ENCODE data around the gene TBX15.
A peak's percentile ranks its signal among the peaks of the same experiment; 100 is the strongest.
"Not testable (repeated sequence)": the region's sequence is repeated elsewhere in the genome, so short reads cannot be mapped to it uniquely, and the experiment has no call there.

TBX15 gene

DNA sequence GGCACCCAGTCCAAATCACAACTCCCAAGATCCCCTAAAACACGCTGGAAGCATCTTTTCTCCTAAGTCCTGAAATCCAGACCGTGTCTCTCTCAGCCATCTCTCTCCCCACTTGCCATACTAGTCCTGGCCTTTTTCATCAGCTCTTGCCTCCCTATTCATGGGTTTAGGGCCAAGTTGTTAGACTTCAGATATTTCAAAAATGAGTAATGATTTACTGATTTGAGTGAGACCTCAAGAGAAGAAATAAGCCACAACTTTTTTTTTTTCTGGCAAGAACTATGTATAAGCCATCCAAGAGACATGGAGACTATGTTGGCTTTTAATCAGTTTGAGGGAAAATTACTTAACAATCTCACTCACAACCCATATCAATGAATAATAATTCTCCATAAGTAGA lies 62.5 kb downstream of the TBX15 start:
- H3K4me3 ChIP-seq (ENCODE audit: low read length): no peak overlapping the region
- TF ChIP-seq, protein P1, sequence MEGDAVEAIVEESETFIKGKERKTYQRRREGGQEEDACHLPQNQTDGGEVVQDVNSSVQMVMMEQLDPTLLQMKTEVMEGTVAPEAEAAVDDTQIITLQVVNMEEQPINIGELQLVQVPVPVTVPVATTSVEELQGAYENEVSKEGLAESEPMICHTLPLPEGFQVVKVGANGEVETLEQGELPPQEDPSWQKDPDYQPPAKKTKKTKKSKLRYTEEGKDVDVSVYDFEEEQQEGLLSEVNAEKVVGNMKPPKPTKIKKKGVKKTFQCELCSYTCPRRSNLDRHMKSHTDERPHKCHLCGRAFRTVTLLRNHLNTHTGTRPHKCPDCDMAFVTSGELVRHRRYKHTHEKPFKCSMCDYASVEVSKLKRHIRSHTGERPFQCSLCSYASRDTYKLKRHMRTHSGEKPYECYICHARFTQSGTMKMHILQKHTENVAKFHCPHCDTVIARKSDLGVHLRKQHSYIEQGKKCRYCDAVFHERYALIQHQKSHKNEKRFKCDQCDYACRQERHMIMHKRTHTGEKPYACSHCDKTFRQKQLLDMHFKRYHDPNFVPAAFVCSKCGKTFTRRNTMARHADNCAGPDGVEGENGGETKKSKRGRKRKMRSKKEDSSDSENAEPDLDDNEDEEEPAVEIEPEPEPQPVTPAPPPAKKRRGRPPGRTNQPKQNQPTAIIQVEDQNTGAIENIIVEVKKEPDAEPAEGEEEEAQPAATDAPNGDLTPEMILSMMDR (conservative IDR thresholded peaks at IDR 0.05; ENCODE audit: low read length): no peak
- peak; percentile 35 for DNase-seq (ENCODE audit: low read depth)

DNA sequence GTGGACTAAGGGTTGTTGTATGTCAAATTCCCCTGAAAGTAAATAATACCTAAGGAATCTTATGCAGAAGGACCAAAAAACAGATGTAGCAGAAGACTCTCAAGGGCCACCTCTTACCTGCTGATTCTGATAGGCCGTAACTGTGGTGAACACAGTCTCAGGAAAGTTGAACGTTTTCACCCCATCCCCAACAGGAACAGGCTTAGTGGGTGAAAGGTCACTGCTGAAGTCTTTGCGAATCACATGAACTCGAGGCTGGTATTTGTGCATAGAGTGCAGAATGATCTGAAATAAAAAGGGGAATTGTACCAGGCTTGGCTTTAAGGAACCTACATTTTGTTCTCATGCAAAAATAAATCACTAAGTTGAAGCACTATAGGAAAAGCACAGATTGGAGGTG lies 64.8 kb downstream of the TBX15 start:
- DNase-seq (ENCODE audit: low read depth): no peak
- H3K4me3 ChIP-seq (ENCODE audit: low read length): no peak overlapping the region
- TF ChIP-seq, protein P1 (conservative IDR thresholded peaks at IDR 0.05; ENCODE audit: low read length): no peak

DNA sequence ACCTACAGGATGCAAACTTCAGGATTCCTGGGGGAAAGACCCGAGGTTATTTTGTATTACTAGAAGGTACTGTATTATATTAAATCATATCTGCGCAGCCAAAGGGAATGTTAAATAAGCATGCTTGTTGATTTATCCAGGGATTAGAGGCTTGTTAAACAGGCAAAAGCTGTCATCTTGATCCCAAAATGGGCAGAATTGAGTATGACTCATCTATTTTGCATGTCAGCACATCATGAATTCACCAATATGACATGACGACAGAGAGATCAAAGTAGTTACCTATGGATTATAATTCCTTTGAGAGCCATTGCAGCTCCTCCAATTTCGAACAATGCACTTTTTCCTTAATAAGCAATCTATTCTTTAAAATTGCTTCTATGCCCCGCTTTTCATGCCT lies 66.1 kb downstream of the TBX15 start:
- no peak overlapping the region for H3K4me3 ChIP-seq (ENCODE audit: low read length)
- DNase-seq (ENCODE audit: low read depth): no peak
- TF ChIP-seq, protein P1 (conservative IDR thresholded peaks at IDR 0.05; ENCODE audit: low read length): no peak

DNA sequence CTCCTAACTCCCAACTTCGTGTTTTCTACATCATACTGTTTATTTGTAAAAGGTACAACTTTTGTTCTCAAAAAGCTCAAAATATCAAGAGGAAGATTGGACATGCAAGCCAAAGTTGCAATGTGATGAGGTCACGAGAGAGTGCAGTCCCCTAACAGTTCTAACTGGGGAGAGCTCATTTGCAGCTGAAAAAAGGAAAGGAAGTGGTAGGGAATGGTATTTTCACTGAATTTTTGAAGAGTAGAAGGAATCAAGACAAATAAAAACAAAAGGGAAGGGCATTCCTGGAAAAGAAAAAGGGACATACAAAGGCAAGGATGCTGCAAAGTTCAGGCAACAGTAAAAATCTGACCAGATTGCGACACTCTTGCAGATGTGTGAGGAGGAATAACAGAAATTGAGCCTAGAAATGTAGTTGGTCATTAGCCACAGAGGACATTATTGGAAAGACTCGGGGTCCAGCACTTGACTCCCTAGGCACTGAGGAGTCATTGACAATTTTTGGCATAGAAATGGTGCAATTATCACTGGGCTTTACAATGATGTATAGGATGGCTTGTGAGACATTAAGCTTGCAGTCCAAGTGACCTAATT lies 67.9 kb downstream of the TBX15 start:
- no peak overlapping the region for H3K4me3 ChIP-seq (ENCODE audit: low read length)
- peak; percentile 46 for DNase-seq (ENCODE audit: low read depth)
- TF ChIP-seq, protein P1 (conservative IDR thresholded peaks at IDR 0.05; ENCODE audit: low read length): no peak

DNA sequence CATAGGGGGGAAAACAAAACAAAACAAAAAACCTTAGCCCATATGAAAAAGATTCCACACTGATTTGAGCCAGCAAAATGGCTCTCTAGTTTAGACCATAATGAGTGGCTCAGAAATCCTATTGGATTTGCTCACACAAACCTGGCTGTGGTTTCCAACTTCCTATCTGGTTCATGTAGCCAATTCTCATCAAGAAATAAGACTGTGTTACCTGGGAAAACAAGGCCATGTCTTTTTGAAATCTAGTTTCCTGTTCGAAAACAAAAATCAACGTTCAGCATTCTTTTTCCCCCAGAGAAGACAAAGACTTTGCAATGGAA lies 69.2 kb downstream of the TBX15 start:
- TF ChIP-seq, protein P1 (conservative IDR thresholded peaks at IDR 0.05; ENCODE audit: low read length): no peak
- H3K4me3 ChIP-seq (ENCODE audit: low read length): no peak overlapping the region
- DNase-seq (ENCODE audit: low read depth): no peak

DNA sequence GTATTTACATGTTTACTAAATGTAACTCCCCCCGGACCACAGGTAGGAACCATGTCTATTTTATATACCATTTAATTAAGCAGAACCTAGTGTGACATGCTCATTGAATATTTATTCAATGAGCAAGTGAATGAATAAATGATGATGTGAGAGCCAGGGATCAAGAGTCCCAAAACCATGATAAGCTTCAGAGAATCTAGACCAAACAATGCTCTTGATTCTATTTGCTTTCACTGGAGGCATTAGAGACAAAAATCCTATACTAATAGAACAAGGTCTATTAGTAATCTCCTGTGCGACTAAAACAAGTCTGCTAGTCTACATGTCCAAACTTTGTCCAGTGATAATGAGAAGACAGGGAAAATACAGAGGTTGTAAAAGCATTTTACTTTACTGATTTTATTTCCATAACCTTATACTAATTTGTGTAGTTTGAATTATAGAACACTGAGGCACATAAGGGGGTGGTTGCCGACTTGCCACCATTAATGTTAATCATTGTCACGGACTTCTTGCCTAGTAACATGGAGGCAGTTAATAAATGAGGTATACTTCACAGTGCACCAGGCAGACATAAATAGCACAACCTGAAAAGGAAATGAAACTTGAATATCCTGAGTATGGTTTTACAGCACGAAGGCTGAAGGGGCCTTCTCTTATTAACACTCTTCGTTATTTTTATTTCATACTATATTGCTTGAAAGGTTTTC lies 69.8 kb downstream of the TBX15 start:
- no peak overlapping the region for H3K4me3 ChIP-seq (ENCODE audit: low read length)
- no peak for DNase-seq (ENCODE audit: low read depth)
- TF ChIP-seq, protein P1 (conservative IDR thresholded peaks at IDR 0.05; ENCODE audit: low read length): no peak

DNA sequence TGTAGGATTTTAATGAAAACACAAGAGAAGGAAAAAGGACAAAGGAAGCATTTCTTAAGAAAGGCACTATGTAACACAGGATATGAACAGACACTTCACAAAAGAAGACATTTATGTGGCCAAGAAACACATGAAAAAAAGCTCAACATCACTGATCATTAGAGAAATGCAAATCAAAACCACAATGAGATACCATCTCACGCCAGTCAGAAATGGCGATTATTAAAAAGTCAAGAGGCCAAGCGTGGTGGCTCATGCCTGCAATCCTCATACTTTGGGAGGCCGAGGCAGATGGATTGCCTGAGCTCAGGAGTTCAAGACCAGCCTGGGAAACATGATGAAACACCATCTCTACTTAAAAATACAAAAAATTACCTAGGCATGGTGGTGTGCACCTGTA lies 71.8 kb downstream of the TBX15 start:
- not testable (repeated sequence) for DNase-seq (ENCODE audit: low read depth); H3K4me3 ChIP-seq (ENCODE audit: low read length)
